NCI-H1417 treated with DMSO at 0.1 percent for 48 hours (cell line): Measurements from ENCODE around the gene KIAA0513.
"Not testable (repeated sequence)": the region's sequence is repeated elsewhere in the genome, so short reads cannot be mapped to it uniquely, and the experiment has no call there.

Experiments used
- DNase-seq: peaks from one replicate; lab custom pipeline; 2025; lab: John Stamatoyannopoulos, UW

Gene KIAA0513

GRCh38 chr16:85048921-85049562 is 21.4 kb downstream of the KIAA0513 start:
- no peak for DNase-seq

GRCh38 chr16:85049706-85050305 is 22.2 kb downstream of the KIAA0513 start:
- DNase-seq = no peak

GRCh38 chr16:85051067-85051581 is 23.5 kb downstream of the KIAA0513 start:
- DNase-seq = no peak

GRCh38 chr16:85051683-85052082 is 24.1 kb downstream of the KIAA0513 start:
- DNase-seq = no peak

GRCh38 chr16:85052536-85052935 is 24.9 kb downstream of the KIAA0513 start:
- DNase-seq = no peak

- DNase-seq = not testable (repeated sequence)
These were observed 26.7 kb downstream of the KIAA0513 start for GRCh38 chr16:85054321-85054720.

GRCh38 chr16:85054948-85055492 is 27.4 kb downstream of the KIAA0513 start:
- DNase-seq = no peak

- DNase-seq = no peak
These were observed 28.1 kb downstream of the KIAA0513 start for GRCh38 chr16:85055493-85056210.

- no peak for DNase-seq
These were observed 28.7 kb downstream of the KIAA0513 start for GRCh38 chr16:85056211-85056748.

- no peak for DNase-seq
These were observed 29.8 kb downstream of the KIAA0513 start for GRCh38 chr16:85057212-85057889.

GRCh38 chr16:85057948-85058347 is 30.4 kb downstream of the KIAA0513 start:
- no peak for DNase-seq

- DNase-seq = no peak
These were observed 31.3 kb downstream of the KIAA0513 start for GRCh38 chr16:85058909-85059308.

- no peak for DNase-seq
These were observed 34.0 kb downstream of the KIAA0513 start for GRCh38 chr16:85061566-85061965.

GRCh38 chr16:85062323-85062722 is 34.7 kb downstream of the KIAA0513 start:
- no peak for DNase-seq

- DNase-seq = no peak
These were observed 35.2 kb downstream of the KIAA0513 start for GRCh38 chr16:85062845-85063244.

GRCh38 chr16:85064186-85064585 is 36.6 kb downstream of the KIAA0513 start:
- no peak for DNase-seq

- DNase-seq = no peak
These were observed 37.5 kb downstream of the KIAA0513 start for GRCh38 chr16:85065099-85065498.

- DNase-seq = no peak
These were observed 38.8 kb downstream of the KIAA0513 start for GRCh38 chr16:85066346-85066885.

- DNase-seq = no peak
These were observed 39.4 kb downstream of the KIAA0513 start for GRCh38 chr16:85067024-85067423.

GRCh38 chr16:85067426-85067825 is 39.8 kb downstream of the KIAA0513 start:
- DNase-seq = no peak

- no peak for DNase-seq
These were observed 41.2 kb downstream of the KIAA0513 start for GRCh38 chr16:85068746-85069145.

- DNase-seq = no peak
These were observed 41.6 kb downstream of the KIAA0513 start for GRCh38 chr16:85069171-85069570.
